NCI-H128 (cell line): ENCODE data around the gene ENTHD1.
"Not testable (repeated sequence)": the region's sequence is repeated elsewhere in the genome, so short reads cannot be mapped to it uniquely, and the experiment has no call there.

Experiments
- DNase-seq: peaks from one replicate; lab custom pipeline; 2025; ENCODE audit not compliant: unreplicated experiment; lab: John Stamatoyannopoulos, UW

The ENTHD1 gene

GRCh38 chr22:39851606-39852315 is 41.8 kb downstream of the ENTHD1 start:
- DNase-seq, result no peak

- DNase-seq, result no peak
Measured at GRCh38 chr22:39847477-39847876, 46.1 kb downstream of the ENTHD1 start.

GRCh38 chr22:39846539-39846938 is 47.0 kb downstream of the ENTHD1 start:
- not testable (repeated sequence) for DNase-seq

- no peak for DNase-seq
Measured at GRCh38 chr22:39845529-39845928, 48.0 kb downstream of the ENTHD1 start.

GRCh38 chr22:39839917-39840510 is 53.5 kb downstream of the ENTHD1 start:
- no peak for DNase-seq

- DNase-seq, result no peak
Measured at GRCh38 chr22:39839204-39839603, 54.4 kb downstream of the ENTHD1 start.

GRCh38 chr22:39833610-39834009 is 60.0 kb downstream of the ENTHD1 start:
- DNase-seq, result no peak

- DNase-seq, result no peak
Measured at GRCh38 chr22:39833093-39833492, 60.5 kb downstream of the ENTHD1 start.

GRCh38 chr22:39832627-39833074 is 60.9 kb downstream of the ENTHD1 start:
- no peak for DNase-seq

GRCh38 chr22:39825661-39826102 is 67.9 kb downstream of the ENTHD1 start:
- no peak for DNase-seq

- DNase-seq, result no peak
Measured at GRCh38 chr22:39821008-39821407, 72.6 kb downstream of the ENTHD1 start.

- DNase-seq, result no peak
Measured at GRCh38 chr22:39820256-39820655, 73.3 kb downstream of the ENTHD1 start.

- no peak for DNase-seq
Measured at GRCh38 chr22:39819429-39819828, 74.1 kb downstream of the ENTHD1 start.

GRCh38 chr22:39818094-39818493 is 75.5 kb downstream of the ENTHD1 start:
- DNase-seq, result no peak

- no peak for DNase-seq
Measured at GRCh38 chr22:39815932-39816331, 77.6 kb downstream of the ENTHD1 start.

- no peak for DNase-seq
Measured at GRCh38 chr22:39814899-39815298, 78.7 kb downstream of the ENTHD1 start.

- no peak for DNase-seq
Measured at GRCh38 chr22:39809772-39810557, 83.6 kb downstream of the ENTHD1 start.

GRCh38 chr22:39808081-39808480 is 85.5 kb downstream of the ENTHD1 start:
- DNase-seq, result no peak

- no peak for DNase-seq
Measured at GRCh38 chr22:39806109-39806508, 87.5 kb downstream of the ENTHD1 start.

- no peak for DNase-seq
Measured at GRCh38 chr22:39805117-39805516, 88.4 kb downstream of the ENTHD1 start.

GRCh38 chr22:39802682-39803081 is 90.9 kb downstream of the ENTHD1 start:
- DNase-seq, result no peak
